ENCODE measurements around the gene FLT4. TPM values are rescaled to one million over a fixed set of nuclear protein-coding genes. Genes with fewer than 3 reads are reported as not detected.

Gene FLT4
- total RNA-seq, 4 donors from 2014 or later: 7.6 to 15.2 (median 10.4) TPM

GRCh38 chr5:180603076-180603594 lies 46.3 kb downstream of the FLT4 start:
- Histone ChIP-seq H3K4me1 (no peaks in the 10 kb centered on the region), H3K36me3 (no peaks in the 10 kb centered on the region), H3K9me3 (no peaks in the 10 kb centered on the region), H3K27ac (no peak overlapping the region), H3K27me3 (peaks cover 10% of the 10 kb centered on the region), H3K4me3 (no peak overlapping the region)
- ATAC-seq: no peak
- TF ChIP-seq EP300 (IDR thresholded peaks at IDR 0.05) (no peak), POLR2A (IDR thresholded peaks at IDR 0.05) (no peak), POLR2AphosphoS5 (IDR thresholded peaks at IDR 0.05) (no peak), CTCF (IDR thresholded peaks at IDR 0.05) (no peak)
- 100% methylated on average over 4 of the region's 19 CpGs; no CpG with 5 or more reads in 1 of the 2 donors for WGBS, 2 donors (ENCODE audit: low coverage in 1 of 2)

DNA sequence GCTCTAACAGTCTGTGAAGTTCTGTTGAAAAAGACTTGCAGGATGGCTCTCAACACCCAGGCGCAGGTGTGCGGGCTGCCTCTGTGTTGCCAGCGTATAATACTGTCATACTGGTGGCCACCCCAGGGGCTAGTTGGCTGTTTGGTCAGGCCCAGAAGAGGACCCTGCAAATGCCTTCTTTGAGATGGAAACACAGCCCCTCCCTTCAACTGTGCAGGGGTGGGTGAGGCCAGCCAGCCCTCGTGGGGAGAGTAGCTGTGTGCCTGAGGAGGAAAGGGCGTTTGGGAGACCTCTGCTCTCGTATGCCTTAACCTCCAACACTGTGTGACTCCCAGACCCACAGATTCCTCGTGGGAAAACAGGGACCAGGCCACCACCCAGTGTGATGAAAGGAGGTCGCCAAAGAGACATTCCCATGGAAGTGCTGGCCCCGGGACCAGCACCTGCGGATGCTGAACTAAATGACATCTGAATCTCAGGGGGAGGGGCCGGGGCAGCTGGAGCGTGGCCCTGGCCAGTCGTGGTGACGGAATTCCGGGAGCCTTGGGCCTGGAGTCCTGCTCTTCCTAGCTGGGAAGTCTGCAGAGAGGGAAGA lies 46.8 kb downstream of the FLT4 start:
- H3K4me1 ChIP-seq: no peaks in the 10 kb centered on the region
- ATAC-seq: peak; percentile 10
- no peaks in the 10 kb centered on the region for H3K9me3 ChIP-seq
- TF ChIP-seq POLR2A (IDR thresholded peaks at IDR 0.05): no peak
- no peak for TF ChIP-seq POLR2AphosphoS5 (IDR thresholded peaks at IDR 0.05)
- TF ChIP-seq CTCF (IDR thresholded peaks at IDR 0.05): no peak
- no peak for TF ChIP-seq EP300 (IDR thresholded peaks at IDR 0.05)
- no peak overlapping the region for H3K27ac ChIP-seq
- no peak overlapping the region for H3K4me3 ChIP-seq
- 64 to 80% methylated on average over 2 to 6 of the region's 15 CpGs for WGBS, 2 donors (ENCODE audit: low coverage in 1 of 2)
- H3K36me3 ChIP-seq: no peaks in the 10 kb centered on the region
- peaks cover 10% of the 10 kb centered on the region for H3K27me3 ChIP-seq

DNA sequence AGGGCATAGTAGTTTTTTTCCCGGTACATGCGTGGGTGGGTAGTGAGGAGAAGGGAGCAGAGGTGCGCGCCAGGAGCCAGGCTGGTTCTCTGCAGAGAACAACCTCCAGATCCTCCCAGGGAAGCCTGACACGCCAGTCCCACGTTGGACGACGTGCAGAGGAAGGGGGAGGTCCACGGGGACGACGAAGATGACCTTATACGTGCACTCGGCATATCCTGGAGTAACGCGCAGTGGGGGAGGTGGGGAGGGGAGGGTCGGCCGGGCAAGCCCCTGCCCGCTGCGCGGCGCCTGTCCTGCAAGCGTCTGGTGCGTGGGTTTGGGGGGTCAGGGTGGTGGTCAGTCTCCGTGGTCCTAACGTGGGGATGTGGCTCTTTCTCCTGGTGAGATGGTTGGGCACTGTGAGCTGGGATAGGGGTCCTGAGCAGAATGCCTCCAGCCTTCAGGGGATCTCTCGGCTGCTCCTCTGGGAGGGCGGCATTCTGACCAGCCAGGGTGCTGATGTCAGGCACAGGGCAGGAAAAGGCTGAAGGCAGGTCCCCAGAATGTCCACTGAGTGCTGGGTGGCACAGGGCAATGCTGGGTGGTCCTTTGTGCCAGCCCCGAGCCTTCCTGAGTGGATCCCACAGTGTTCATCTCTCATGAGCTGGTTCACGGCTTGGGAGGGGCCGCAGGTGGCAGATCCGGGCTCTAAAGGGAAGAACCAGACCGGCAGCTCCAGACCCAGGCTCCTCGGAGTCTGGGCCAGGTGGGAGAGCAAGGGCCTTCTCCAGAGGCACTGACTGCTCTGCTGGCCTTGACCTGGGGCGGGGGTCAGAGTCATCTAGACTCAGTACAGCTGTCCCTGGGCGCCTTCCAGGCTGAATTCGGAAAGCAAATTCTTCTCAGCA lies 47.6 kb downstream of the FLT4 start:
- Histone ChIP-seq H3K4me1 (no peaks in the 10 kb centered on the region), H3K36me3 (no peaks in the 10 kb centered on the region), H3K27ac (no peak overlapping the region), H3K27me3 (peaks cover 10% of the 10 kb centered on the region), H3K4me3 (no peak overlapping the region), H3K9me3 (no peaks in the 10 kb centered on the region)
- no peak for ATAC-seq
- TF ChIP-seq EP300 (IDR thresholded peaks at IDR 0.05) (no peak), POLR2A (IDR thresholded peaks at IDR 0.05) (no peak), CTCF (IDR thresholded peaks at IDR 0.05) (no peak), POLR2AphosphoS5 (IDR thresholded peaks at IDR 0.05) (no peak)
- 76 to 88% methylated on average over 6 to 12 of the region's 36 CpGs for WGBS, 2 donors (ENCODE audit: low coverage in 1 of 2)

- Histone ChIP-seq H3K36me3 (no peaks in the 10 kb centered on the region), H3K4me3 (no peak overlapping the region), H3K4me1 (no peaks in the 10 kb centered on the region), H3K9me3 (no peaks in the 10 kb centered on the region), H3K27ac (no peak overlapping the region), H3K27me3 (peaks cover 2% of the 10 kb centered on the region)
- TF ChIP-seq CTCF (IDR thresholded peaks at IDR 0.05): no peak
- no peak for TF ChIP-seq EP300 (IDR thresholded peaks at IDR 0.05)
- TF ChIP-seq POLR2A (IDR thresholded peaks at IDR 0.05): no peak
- no peak for TF ChIP-seq POLR2AphosphoS5 (IDR thresholded peaks at IDR 0.05)
- WGBS, 2 donors (ENCODE audit: low coverage in 1 of 2): 77% methylated on average over 5 of the region's 12 CpGs; no CpG with 5 or more reads in 1 of the 2 donors
- no peak for ATAC-seq
Measured at GRCh38 chr5:180600554-180601041, 48.8 kb downstream of the FLT4 start.
